MV-4-11 (cell line): ENCODE results near the gene NDUFAF5.
A peak's percentile ranks its signal among the peaks of the same experiment; 100 is the strongest.

Experiments used
- DNase-seq: peaks from one replicate; lab custom pipeline; 2025; lab: John Stamatoyannopoulos, UW

NDUFAF5 gene

DNA sequence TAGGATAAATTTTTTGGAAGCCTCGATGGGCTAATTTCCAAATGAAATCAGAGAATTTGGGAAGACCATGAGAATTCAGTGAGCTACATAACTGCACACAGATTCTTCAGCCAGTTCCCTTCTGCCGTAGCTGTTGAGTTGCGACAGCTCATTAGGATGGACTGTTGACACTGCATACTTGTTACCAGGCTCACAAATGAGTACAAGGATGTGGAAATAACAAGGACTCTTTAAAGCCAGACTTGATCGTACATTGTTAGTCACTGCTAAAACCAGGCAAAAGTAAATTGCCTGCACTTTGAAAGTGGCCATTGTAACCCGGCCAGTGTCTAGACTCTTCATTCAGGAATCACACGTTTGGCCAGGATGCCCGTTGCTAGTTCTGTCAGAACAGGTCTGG lies 37.0 kb downstream of the NDUFAF5 start:
- peak; percentile 66 for DNase-seq

DNA sequence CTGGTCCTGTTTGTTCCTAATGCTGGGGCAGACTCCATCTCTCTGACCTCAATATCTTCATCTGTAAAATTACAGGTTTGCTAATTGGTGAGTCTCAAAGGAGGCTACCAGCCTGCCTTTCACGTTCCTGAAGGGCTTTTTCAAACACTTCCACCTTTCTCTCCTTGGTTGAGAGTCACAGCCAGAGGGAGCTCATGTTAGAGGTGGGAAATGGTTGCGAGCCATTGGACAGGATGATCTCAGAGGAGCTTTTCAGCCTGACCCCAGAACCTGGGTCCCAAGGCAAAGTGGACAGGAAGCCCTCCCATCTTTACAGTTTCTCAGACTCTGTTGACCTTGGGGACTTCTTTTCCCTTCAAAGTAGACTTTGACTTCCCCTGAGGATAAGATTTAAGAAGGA lies 37.6 kb downstream of the NDUFAF5 start:
- DNase-seq, result no peak

DNA sequence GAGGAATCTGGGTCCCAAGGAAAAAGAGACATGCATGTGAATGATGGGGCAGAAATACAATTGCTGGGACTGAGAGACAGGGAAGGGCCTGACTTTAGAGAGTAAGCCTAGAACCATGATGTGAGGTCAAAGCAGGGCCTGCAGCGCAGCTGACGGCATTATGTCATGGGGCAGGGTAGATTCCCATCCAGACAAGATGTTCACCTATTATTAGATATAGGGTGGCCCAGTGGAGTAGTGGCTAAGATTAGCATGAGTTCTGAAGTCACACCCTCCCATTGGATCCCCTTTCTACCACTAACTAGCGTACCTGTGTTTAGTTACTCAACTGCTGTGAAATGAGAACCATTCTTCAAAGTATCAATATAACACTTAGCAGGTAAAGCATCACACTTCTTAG lies 39.6 kb downstream of the NDUFAF5 start:
- DNase-seq, result no peak

DNA sequence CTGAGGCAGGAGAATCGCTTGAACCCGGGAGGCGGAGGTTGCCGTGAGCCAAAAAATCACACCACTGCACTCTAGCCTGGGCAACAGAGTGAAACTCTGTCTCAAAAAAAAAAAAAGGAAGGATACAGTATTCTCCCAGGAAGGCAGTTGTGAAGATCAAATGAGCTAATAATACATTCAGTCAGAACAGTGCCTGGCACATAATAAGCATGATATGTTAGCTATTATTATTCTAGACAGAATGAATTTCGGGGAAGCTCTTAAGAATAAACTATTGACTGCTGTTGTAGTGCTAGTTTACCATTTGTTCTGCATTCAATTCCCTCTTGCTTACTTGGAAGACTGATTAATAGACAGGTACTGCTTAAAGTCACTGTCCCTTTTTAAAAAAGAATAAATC lies 40.6 kb downstream of the NDUFAF5 start:
- DNase-seq, result no peak

DNA sequence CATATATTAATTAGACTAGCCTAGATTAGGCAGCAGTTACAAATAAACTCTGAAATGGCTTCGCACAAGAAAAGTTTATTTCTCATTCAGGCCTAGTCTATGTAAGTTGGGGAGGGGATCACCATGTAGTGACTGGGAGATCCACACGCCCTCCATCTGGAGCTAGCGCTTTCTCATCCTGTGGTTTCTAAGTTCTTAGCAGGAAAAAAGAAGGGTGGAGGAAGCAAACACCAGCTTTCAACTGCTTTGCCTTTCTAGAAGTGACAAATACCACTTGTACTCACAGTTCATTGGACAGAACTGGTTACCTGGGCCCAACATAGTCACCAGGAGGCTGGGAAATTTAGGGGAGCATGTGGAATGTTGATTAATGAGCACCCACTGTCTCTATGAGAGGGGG lies 46.6 kb downstream of the NDUFAF5 start:
- no peak for DNase-seq

DNA sequence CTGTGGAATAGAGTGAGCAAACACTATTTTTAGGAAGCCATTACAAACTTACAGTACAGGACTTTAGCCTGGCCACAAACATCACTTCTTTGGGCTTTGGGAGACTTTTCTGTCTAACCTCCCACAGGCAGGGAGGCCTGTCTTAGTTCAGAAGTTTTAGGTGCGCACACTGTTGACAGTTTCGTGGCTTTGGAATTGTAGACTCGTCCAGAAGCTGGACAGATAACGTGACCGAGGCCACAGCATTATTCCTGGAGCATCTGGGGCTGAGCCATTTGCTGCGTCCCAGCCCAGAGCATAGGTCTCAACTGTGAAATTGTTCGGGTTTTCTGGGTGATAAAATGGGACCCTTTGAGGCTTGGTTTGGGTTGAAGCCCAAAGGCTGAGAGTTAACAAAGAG lies 53.8 kb downstream of the NDUFAF5 start:
- DNase-seq, result no peak

DNA sequence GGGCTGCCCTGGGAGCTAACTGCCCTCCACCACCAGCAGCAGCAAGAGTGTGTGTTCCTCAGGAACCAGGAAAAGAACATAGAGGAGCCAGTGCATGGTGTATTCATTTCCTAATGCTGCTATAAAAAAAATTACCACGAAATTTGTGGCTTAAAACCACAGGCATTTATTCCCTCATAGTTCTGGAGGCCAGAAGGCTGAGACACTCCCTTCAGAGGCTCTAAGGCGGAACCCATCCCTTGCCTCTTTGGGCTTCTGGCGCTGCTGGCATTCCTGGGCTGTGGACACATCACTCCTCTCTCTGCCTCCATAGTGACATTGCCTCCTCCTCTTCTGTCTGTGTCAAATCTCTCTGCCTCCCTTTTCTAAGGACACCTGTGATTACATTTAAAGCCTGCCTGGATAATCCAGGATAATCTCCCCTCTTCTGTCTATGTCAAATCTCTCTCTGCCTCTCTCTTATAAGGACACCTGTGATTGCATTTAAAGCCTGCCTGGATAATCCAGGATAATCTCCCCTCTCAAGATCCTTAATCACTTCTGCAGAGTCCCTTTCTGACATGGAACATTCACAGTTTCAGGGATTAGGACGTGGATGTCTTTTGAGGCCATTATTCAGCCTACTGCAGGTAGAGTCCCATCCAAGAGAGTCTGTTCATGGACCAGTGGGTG lies 54.7 kb downstream of the NDUFAF5 start:
- DNase-seq, result no peak

DNA sequence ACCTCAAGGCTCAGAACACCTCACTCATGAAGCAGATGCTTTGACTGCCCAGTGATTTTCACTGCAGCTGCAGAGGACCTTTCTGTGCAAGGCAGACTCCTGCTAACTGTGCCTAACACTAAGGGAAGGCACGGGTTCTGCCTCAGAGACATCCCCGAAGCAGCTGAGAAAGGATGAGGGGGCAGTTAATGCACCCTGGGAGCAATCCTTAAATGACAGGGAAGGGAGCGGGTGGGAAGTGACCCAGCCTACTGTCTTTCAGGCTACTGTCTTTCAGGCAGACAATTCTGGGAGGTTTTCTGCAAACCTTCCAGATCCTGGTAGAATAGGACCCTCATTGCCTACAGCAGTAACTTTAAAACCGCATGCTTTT lies 55.3 kb downstream of the NDUFAF5 start:
- DNase-seq, result no peak

DNA sequence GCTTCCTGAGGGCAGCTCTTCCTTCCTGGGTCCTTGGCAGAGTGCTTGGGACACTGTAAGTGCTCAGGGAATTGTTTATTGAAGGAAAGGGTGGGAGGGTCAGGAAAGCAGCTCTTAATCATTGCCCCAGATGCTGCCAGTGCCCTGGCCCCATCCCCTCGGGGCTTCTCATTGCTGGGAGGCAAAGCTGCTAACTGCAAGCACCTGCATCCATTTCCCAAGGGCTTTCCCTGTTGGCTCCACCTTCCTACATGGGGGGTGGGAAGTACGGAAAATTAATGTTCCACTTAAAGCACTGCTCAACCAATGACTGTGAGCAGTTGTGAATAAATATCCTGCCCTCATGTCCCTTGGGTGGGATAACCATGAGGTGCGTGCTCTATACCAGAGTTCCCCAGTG lies 56.4 kb downstream of the NDUFAF5 start:
- DNase-seq, result no peak

DNA sequence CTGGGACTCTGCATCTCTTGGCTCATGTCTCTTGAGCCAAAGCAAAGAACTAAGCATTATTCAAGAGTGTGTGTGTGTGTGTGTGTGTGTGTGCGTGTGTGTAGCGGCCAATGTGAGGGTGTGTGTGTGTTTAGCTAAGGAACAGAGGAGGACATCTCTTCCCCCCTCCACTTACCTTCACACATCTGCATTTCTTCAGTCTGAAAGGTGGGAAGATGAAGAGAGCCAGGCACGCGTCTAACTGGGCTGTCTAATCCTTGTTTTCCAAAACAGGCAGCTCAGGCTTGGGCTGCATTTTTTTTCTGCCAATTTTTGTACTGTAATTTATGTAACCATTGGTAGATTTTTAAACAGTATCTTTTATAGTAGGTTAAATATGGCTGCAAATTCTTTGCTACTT lies 59.5 kb downstream of the NDUFAF5 start:
- DNase-seq, result no peak

DNA sequence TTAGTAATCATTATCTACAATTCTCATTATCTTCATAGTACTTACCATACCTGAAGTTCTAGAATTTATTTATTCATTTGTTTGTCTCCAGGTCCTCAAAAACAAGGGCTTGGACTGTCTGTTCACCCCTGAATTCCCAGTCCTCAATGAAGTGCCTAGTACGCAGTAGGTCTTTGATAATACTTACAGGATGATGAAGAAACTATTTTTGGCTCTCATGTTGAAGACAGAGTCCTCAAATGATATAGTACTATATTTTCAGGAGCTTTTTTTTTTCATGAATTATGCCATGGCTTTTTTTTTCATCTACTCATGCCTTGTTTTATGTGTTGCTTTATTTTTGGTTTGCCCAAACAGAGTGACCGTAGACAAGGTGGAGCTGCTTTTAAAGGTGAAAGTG lies 66.5 kb downstream of the NDUFAF5 start:
- no peak for DNase-seq

DNA sequence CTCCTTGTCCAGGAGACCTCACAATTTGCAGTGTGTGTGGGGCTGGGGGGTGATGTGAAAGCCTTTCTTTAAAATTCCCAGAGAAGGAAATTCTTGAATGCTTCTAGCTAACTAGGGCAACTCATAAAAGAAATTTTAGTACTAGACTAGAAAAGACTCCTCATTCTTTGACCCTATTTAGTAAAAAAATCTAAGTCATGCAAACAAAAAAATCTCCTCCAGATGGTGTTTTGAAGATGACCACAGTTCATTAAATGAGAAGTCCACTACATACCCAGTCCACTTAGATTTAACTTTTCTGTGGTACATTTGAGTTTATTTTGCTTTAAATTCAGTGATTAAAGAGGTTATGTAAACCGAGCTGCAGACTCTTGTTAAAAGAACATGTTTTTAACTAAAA lies 67.5 kb downstream of the NDUFAF5 start:
- DNase-seq, result no peak

DNA sequence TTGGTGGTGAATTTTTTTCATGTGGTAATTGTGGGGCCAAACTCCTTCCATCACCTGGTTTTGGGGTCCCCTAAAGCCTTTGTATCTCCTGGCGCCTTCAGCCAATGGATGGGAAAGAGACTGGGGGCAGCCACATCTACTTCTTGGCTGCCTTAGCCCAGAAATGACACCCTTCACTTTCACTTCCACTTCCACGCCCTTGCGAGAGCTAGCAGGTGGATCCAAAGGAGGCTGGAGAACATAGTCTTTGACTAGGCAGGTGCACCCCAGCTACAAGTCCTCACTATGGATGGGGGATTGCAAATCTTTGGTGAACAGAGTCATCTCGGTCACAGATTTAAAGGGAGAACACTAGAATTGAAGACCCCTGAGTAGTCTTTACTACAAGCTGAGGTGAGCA lies 70.8 kb downstream of the NDUFAF5 start:
- DNase-seq, result no peak

DNA sequence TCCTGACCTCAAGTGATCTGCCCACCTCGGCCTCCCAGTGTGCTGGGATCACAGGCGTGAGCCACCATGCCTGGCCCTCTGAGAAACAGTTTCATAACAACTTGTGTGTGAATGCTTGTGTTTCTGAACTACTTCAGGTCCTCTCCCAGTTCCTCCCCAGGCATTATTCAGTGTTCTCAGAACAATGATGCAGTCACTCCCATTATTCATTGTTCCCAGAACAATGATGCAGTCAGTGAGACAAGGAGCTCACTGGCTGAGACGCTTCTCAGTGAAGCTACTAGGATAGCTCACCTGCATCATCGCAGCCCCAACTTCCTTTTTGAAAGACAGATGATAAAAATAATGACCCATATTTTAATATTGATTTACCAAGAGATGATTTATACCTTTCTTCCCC lies 71.5 kb downstream of the NDUFAF5 start:
- DNase-seq, result no peak

DNA sequence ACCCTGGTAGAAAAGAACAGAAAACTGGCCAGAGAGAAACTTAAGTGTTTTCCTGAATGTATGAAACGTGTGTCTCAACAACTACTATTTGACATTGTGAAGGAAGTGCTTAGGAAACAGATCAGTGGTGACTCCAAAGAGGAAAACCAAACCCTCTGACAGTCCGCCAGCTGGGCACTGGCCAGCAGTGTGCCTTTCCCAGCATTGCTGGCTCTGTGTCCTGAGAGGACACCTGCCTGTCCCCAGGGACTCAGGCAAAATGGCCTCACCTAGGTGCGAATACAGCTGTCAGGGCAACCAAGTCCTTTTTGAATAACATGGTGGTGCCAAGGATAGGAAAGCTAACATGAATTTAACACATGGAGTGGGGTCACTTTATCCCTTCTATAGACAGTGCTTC lies 72.5 kb downstream of the NDUFAF5 start:
- no peak for DNase-seq

DNA sequence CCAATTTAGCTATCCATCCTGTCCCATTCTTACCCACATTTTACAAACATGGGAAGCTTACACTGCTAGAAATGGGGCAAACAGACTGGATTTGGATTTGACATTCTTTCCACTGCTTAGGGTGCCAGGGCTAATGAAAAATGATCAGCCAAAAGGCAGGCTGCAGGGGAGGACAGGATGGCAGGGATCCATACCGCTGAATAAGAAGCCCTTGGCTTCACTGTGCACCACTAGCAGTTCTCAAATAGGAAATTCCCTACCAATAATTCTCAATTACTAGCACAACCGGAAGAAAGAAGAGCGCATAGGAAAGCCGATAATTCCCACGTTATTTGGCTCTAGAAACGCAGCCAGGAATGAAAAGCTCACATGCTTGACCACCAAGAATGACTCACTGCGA lies 73.1 kb downstream of the NDUFAF5 start:
- DNase-seq, result no peak

DNA sequence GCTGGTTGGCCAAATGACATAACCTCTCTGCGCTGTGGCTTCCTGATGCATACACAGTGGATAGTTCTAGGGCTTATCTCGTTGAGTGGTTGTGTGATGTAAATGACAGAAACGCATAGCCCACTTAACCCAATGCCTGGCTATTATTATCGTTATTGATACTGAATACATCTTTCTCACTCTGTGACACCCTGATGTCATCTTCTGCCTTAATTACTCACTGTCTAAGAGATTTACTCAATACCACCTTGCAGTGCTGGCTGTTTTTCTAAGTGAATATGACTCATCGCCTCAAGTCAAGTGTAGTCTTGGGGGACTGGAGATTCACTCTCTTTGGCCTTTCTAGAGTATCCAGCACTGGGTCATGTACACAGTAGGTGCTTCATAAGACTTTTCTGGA lies 73.6 kb downstream of the NDUFAF5 start:
- no peak for DNase-seq

DNA sequence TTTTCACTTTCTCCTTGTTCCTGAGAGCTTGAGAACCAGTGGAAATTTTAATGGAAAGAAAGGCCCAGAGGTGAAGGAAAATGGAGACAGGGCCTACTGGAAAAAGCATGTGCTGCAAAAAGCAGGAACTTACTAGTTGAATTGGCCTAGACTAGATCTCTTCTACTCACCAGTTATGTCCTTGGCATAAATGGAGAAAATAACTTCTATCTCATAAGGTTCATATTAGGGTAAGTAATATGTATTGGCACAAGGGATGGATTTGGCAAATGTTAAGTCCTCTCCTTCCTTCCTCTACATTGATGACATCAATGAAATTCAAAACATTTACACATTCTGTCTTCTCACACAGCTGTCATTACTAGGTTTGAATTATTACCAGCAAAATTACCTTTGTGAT lies 74.0 kb downstream of the NDUFAF5 start:
- no peak for DNase-seq

DNA sequence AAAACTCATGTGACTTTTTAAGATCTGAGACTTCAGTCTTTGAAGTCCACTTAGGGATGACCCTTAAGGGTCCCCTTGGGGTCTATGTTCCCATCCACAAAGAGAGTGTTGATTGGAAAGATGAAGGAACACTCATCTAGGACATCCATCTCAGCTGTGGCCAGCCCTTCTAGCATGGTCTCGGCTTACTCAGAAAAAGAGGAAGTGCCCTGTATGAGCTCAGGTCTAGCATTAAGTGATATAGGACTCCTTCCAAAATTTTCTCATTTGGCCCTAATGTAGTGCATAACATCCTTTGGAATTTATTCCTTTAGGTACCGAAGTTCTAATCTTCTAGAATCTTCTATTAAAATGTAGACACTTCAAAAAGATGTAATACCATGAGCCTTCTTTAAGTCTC lies 77.4 kb downstream of the NDUFAF5 start:
- DNase-seq, result peak; percentile 68

DNA sequence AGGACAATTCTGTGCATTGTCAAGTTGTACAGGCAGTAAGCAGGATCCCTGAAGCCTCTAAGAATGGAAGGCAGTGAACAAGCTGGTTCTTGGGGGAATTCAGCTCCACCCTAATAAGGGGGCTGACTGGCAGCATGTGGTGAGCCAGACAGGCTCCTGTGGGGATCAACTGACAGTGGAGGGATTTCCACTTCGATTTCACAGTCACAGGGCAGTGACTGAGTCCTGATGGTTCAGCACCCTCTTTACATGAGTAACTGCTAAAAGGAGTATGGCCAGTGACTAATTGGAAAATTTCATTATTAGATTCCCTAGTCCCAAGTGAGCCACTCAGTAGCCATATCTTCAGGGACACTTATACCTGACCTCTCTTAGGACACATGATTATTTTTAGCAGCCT lies 78.4 kb downstream of the NDUFAF5 start:
- no peak for DNase-seq

DNA sequence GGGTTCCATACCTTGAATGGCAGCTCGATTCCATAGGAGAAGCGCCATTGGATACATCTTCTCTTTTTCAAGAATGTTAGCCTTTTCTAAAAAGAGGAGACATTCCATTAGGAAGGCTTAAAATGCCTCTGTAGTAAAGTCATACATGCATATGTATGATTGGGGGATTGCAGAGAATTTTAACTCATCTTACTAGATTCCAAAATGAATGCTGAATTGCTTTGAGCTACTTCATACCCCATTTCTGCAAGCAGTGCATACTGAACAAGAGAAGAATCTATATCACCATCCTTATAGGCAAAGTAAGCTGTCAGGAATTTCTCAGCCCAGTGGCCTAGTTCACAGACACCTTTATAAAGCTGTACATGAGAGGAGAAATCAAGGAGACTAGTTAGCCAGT lies 80.3 kb downstream of the NDUFAF5 start:
- DNase-seq, result no peak

DNA sequence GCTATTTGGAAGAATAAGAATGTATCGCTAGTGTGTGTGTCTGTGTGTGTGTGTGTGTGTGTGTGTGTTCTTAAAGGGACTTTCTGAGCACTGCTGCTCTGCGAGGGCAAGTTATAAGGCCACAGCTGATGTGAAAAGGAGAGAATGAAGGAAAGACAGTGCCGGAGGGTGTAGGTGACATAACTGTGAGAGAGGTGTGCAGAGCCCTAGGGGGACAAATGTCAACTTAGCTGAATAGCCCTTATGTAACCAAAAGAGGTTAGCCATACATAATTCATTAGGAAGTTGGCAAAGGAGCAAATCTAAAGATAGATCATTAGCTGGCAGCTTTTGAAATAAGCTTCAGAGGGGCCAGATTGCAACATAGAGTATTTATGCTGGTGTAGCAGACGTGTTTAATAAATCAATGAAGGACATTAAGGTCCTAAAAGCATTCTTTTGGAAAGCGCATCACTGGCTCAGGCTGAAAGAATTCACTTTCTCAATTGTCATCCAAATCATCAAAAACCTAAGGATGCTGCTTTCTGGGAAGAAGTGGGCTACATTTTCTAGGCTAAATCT lies 81.0 kb downstream of the NDUFAF5 start:
- DNase-seq, result peak; percentile 72

DNA sequence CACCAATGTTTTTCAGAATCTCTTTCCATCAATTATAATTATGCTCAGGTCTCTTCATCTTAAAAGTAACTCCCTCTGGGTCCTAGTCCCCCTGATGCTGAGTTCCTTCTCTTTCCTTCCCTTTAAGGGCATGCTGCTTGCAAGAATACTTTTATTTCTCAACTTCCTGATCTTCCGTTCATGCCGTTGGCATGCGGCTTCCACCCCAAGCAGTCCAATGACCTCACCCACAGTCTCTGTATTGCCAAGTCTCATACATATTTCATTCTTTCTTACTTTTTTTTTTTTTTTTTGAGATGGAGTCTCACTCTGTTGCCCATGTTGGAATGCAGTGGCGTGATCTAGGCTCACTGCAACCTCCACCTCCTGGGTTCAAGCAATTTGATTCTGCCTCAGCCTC lies 83.5 kb downstream of the NDUFAF5 start:
- peak; percentile 92 for DNase-seq

DNA sequence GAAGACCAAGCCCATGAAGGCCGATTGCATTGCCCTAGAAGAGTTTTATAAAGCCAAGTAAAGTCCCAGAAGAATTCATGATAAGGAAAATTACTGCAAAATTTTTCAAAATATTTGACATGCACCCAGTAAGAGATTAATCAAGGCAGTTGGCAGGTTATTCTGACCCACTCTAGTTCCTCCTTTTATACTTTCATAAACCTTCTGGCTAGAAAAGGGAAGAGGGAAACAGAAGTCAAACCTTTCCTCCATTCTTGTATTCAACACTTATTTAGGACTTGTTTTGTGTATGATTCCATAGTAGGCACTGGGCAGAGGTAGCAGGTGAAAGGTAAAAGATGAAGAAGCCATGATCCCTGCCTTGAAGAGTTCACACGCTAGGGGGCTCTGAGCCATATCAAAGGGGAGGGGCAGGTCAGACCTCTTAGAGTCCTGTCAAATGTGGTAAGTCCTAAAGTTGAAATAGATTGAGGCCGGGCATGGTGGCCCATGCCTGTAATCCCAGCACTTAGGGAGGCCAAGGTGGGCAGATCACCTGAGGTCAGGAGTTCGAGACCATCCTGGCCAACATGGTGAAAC lies 85.4 kb downstream of the NDUFAF5 start:
- peak; percentile 79 for DNase-seq
